Fibroblast of lung (primary cell): ENCODE data around the gene CDC42EP2. TPM values are rescaled to one million over a fixed set of nuclear protein-coding genes. Genes with fewer than 3 reads are reported as not detected.
A peak's percentile ranks its signal among the peaks of the same experiment; 100 is the strongest.

Source experiments
- DNase-seq, 2 donors: peaks; one replicate each; pipeline versions ENCODE4 v3.0.0 to v3.0.0-alpha.2; 2010; ENCODE audit warnings: low read depth in 2 of 2
- H2AFZ ChIP-seq: 2 replicates; pipeline ENCODE4 v1.5.1; 2012; ENCODE audit warnings: low read length, control low read depth, inconsistent platforms
- H3K27ac ChIP-seq: 2 replicates; pipeline ENCODE4 v1.5.1; 2011; ENCODE audit warnings: low read length, control low read depth; ENCODE audit not compliant: insufficient read depth
- H3K27me3 ChIP-seq: 2 replicates; pipeline ENCODE4 v1.5.1; 2011; ENCODE audit warnings: mild to moderate bottlenecking, low read length; ENCODE audit not compliant: control insufficient read depth, insufficient read depth
- H3K36me3 ChIP-seq: 2 replicates; pipeline ENCODE4 v1.5.1; 2011; ENCODE audit warnings: low read length; ENCODE audit not compliant: control insufficient read depth, insufficient read depth
- H3K4me1 ChIP-seq: 2 replicates; pipeline ENCODE4 v1.5.1; 2011; ENCODE audit warnings: low read length; ENCODE audit not compliant: control insufficient read depth, insufficient read depth; ENCODE audit errors: extremely low read depth
- H3K4me2 ChIP-seq: 2 replicates; pipeline ENCODE4 v1.5.1; 2011; ENCODE audit warnings: low read length, control low read depth; ENCODE audit not compliant: insufficient read depth; ENCODE audit errors: extremely low read depth
- H3K4me3 ChIP-seq, 4 experiments: fragments of 200-600 bp in 1 of 4; sonication (generic) in 1 of 4; replicated peaks in 1 of 4; 2 replicates each; pipeline ENCODE4 v1.5.1; 2011 to 2016; ENCODE audit warnings: low read length in 4 of 4, low read depth in 3 of 4, mild to moderate bottlenecking in 3 of 4, control low read depth in 2 of 4, inconsistent platforms in 1 of 4, mixed read lengths in 1 of 4; ENCODE audit not compliant: insufficient read depth in 1 of 4; ENCODE audit errors: control extremely low read depth in 1 of 4
- H3K79me2 ChIP-seq: 2 replicates; pipeline ENCODE4 v1.5.1; 2012; ENCODE audit warnings: mild to moderate bottlenecking, low read length, inconsistent platforms; ENCODE audit not compliant: control insufficient read depth, insufficient read depth
- H3K9ac ChIP-seq: 2 replicates; pipeline ENCODE4 v1.5.1; 2011; ENCODE audit warnings: mild to moderate bottlenecking, low read length, control low read depth; ENCODE audit not compliant: insufficient read depth
- H3K9me3 ChIP-seq: 2 replicates; pipeline ENCODE4 v1.5.1; 2012; ENCODE audit warnings: low read depth, low read length; ENCODE audit not compliant: control insufficient read depth, insufficient read depth
- H4K20me1 ChIP-seq: 2 replicates; pipeline ENCODE4 v1.5.1; 2011; ENCODE audit warnings: low read length; ENCODE audit not compliant: control insufficient read depth, insufficient read depth; ENCODE audit errors: extremely low read depth
- EZH2 ChIP-seq: IDR thresholded peaks from 2 replicates; pipeline ENCODE4 v1.5.1; 2012; ENCODE audit warnings: low read length, control low read depth, mild to moderate bottlenecking; ENCODE audit errors: missing control alignments
- polyA plus RNA-seq, 2 donors: library from polyadenylated mRNA; depleted of rRNA in 1 of 2; stranded (reverse) in 1 of 2; unstranded in 1 of 2; fragments of >200 nt; gene quantifications; 2 replicates each; pipeline ENCODE4 v1.2.1, GENCODE V29; 2011 to 2012; ENCODE audit warnings: missing spikeins in 1 of 2
- total RNA-seq: library from RNA; depleted of rRNA; stranded (reverse); fragments of >200 nt; gene quantifications from 2 replicates; pipeline ENCODE4 v1.2.1, GENCODE V29; 2014
- TF ChIP-seq, protein P1 (sequence below), 2 donors: IDR thresholded peaks in 1 of 2; conservative IDR thresholded peaks in 1 of 2; 1 replicate in 1 of 2; 2 replicates in 1 of 2; pipeline ENCODE4 v1.5.1; 2011 to 2012; ENCODE audit warnings: low read length in 2 of 2, control low read depth in 1 of 2, inconsistent platforms in 1 of 2, low read depth in 1 of 2, mild to moderate bottlenecking in 1 of 2

CDC42EP2 gene
- total and polyA plus RNA-seq, 2 donors (not counting 1 experiment from before 2014, with no cell fraction given) = 25.6 to 48.4 TPM

DNA sequence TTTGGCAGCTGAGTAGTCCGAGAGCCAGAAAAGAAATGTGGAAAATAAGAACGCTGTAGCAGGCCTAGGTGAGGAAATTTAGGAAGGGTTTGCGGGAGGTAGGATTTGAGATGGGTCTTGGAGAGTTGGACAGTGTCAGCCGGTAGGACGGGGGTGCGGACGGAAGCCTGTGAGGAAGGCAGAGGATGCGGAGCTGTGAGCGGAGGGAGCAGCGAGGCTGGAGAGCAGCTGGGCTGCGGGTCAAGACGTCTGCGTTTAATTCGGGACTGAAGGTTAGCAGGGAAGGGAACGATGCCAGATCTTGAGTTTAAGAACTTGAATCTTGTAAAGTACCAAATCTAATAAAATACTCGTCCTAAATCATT lies 39.2 kb downstream of the CDC42EP2 start:
- H2AFZ ChIP-seq = no peak overlapping the region

DNA sequence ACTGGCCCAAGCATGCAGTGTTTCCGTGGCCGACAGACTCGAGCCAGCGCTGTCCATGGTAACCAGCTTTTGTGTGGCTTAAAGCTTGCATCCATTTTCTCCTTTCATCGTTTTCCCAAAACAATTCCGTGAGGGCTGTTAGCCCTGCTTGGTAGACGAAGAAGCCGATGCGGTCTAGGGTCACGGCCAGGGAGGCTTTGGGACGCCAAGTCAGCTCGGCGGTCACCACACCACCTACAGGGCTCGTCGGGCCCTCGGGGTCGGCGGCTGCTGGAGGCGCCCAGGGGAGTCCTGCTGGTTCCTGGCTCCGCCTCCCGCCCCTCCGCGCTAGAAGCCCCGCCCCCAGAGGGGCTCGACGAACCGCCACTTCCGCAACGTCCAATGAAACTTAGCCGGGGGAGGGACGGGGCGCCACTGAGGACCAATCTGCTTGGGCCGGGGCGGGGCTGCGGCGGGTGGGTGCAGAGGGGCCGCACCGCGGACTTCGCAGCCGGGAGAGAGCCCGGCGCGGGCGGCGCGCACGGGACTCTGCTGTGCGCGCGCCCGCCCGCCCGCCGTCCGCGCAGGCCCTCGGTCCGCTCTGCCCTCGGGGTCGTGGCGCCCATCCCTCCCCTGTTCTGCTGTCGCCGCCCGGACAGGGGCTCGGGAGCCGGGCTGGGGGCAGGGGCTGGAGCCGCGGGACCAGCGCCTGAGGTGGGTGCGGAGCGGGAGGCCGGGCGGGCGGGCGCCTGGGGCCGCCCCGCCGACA lies 39.8 kb downstream of the CDC42EP2 start, which contains the start of gene TIGD3:
Gene TIGD3 (plus strand): TSS at position 487 of the 748 bp plus-strand sequence. CDS start 1,058 bp downstream, outside the sequence.
- Histone ChIP-seq H3K27me3 (peaks cover 9% of the 10 kb centered on the region), H3K4me1 (peaks cover 8% of the 10 kb centered on the region), H4K20me1 (no peaks in the 10 kb centered on the region), H3K27ac (peak within 1 kb of the TSS; percentile 19), H3K79me2 (no peaks in the 10 kb centered on the region), H3K36me3 (peaks cover 7% of the 10 kb centered on the region), H3K9ac (peak within 1 kb of the TSS; percentile 28), H2AFZ (no peak within 1 kb of the TSS), H3K9me3 (no peaks in the 10 kb centered on the region), H3K4me3 (peak within 1 kb of the TSS; percentile 29 to 66 (median 48)), H3K4me2 (peak within 1 kb of the TSS; percentile 83)
- TF ChIP-seq, protein P1, sequence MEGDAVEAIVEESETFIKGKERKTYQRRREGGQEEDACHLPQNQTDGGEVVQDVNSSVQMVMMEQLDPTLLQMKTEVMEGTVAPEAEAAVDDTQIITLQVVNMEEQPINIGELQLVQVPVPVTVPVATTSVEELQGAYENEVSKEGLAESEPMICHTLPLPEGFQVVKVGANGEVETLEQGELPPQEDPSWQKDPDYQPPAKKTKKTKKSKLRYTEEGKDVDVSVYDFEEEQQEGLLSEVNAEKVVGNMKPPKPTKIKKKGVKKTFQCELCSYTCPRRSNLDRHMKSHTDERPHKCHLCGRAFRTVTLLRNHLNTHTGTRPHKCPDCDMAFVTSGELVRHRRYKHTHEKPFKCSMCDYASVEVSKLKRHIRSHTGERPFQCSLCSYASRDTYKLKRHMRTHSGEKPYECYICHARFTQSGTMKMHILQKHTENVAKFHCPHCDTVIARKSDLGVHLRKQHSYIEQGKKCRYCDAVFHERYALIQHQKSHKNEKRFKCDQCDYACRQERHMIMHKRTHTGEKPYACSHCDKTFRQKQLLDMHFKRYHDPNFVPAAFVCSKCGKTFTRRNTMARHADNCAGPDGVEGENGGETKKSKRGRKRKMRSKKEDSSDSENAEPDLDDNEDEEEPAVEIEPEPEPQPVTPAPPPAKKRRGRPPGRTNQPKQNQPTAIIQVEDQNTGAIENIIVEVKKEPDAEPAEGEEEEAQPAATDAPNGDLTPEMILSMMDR (conservative IDR thresholded peaks at IDR 0.05 in 1 of 2, IDR thresholded peaks at IDR 0.05 in 1 of 2; ENCODE audit: low read depth in 1 of 2, low read length in 2 of 2) = no peak
- TF ChIP-seq EZH2 = no peak
- peak; percentile 91 for DNase-seq

More for the DNA sequence above, 39.2 kb downstream of the CDC42EP2 start:
- Histone ChIP-seq H3K27me3 (peaks cover 9% of the 10 kb centered on the region), H4K20me1 (no peaks in the 10 kb centered on the region), H3K4me2 (peak overlapping the region; percentile 74), H3K9ac (no peak overlapping the region), H3K79me2 (no peaks in the 10 kb centered on the region), H3K36me3 (peaks cover 10% of the 10 kb centered on the region), H3K4me3 (peak overlapping the region in 3 of 4 experiments; percentile 20 to 66 (median 58)), H3K9me3 (no peaks in the 10 kb centered on the region), H3K4me1 (peaks cover 8% of the 10 kb centered on the region), H3K27ac (peak overlapping the region; percentile 19)
- TF ChIP-seq EZH2 = no peak
- TF ChIP-seq, protein P1 (conservative IDR thresholded peaks at IDR 0.05 in 1 of 2, IDR thresholded peaks at IDR 0.05 in 1 of 2; ENCODE audit: low read depth in 1 of 2, low read length in 2 of 2) = no peak
- no peak for DNase-seq

DNA sequence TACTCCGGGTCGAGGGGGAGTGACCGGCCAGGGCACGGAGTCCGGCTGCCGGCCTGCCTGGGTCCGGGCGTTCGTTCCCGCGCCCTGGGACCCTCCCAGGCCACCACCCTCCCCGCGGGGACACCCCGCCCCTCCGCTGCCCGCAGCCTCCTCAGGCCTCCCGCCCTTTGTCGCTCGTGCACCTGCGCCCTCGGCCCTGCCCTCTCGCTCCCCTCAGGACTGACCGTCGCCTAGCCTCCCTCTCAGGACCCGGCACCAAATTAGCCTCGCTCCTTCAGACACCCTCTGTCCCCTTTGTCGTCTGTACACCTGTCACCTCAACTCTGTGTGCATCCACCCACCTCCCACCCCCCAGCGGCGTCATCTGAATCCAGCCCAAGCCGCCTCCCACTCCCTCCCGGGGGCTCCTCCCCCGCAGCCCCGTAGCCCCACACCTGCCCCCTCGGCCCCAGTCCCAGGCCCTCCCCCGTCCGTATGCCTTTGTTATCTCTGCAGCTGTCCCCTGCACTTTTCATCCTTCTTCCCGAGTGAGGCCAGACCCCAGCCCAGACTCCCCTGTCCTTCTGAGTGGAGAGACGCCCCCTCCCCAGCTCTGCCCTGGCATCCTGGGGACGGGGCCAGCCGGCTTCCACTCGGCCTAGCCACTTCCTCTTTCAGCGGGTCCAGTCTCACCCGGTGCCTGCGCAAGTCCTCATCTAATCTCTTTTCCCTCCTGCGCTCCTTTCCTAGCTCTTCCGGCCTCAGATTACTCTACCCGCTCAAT lies 40.5 kb downstream of the CDC42EP2 start:
- Histone ChIP-seq H3K36me3 (peaks cover 5% of the 10 kb centered on the region), H4K20me1 (no peaks in the 10 kb centered on the region), H3K79me2 (no peaks in the 10 kb centered on the region), H3K27ac (no peak overlapping the region), H2AFZ (no peak overlapping the region), H3K9ac (peak overlapping the region; percentile 28), H3K4me1 (peaks cover 8% of the 10 kb centered on the region), H3K27me3 (peaks cover 9% of the 10 kb centered on the region), H3K4me2 (peak overlapping the region; percentile 83), H3K9me3 (no peaks in the 10 kb centered on the region), H3K4me3 (peak overlapping the region; percentile 29 to 47 (median 39))
- DNase-seq = no peak
- TF ChIP-seq, protein P1 (conservative IDR thresholded peaks at IDR 0.05 in 1 of 2, IDR thresholded peaks at IDR 0.05 in 1 of 2; ENCODE audit: low read depth in 1 of 2, low read length in 2 of 2) = no peak
- TF ChIP-seq EZH2 = no peak
